Nephron progenitor cell (in vitro differentiated cells): Measurements from ENCODE around the gene BSCL2.
"Not testable (repeated sequence)": the region's sequence is repeated elsewhere in the genome, so short reads cannot be mapped to it uniquely, and the experiment has no call there.

Experiments
- DNase-seq: peaks from one replicate; pipeline ENCODE4 v3.0.0; 2021
- H3K27ac Mint-ChIP-seq: 2 replicates; pipeline ENCODE4 v1.8.0; 2021; ENCODE audit warnings: mild to moderate bottlenecking, moderate library complexity, mixed read lengths
- H3K27me3 Mint-ChIP-seq: 2 replicates; pipeline ENCODE4 v1.8.0; 2021; ENCODE audit warnings: mild to moderate bottlenecking, low read depth, mixed read lengths; ENCODE audit not compliant: poor library complexity
- H3K36me3 Mint-ChIP-seq: 2 replicates; pipeline ENCODE4 v1.8.0; 2021; ENCODE audit warnings: low read depth, mixed read lengths
- H3K4me1 Mint-ChIP-seq: 2 replicates; pipeline ENCODE4 v1.8.0; 2021; ENCODE audit warnings: mixed read lengths
- H3K4me3 Mint-ChIP-seq: 2 replicates; pipeline ENCODE4 v1.8.0; 2021; ENCODE audit warnings: mild to moderate bottlenecking, moderate library complexity, mixed read lengths
- H3K9me3 Mint-ChIP-seq: 2 replicates; pipeline ENCODE4 v1.8.0; 2021; ENCODE audit warnings: mild to moderate bottlenecking, moderate library complexity, mixed read lengths
- TF ChIP-seq, protein P1 (sequence below): fragments of 200-600 bp; sonication (generic); IDR thresholded peaks from 2 replicates; pipeline ENCODE4 v1.5.0; 2021; ENCODE audit warnings: antibody characterized with exemption

The BSCL2 gene

DNA sequence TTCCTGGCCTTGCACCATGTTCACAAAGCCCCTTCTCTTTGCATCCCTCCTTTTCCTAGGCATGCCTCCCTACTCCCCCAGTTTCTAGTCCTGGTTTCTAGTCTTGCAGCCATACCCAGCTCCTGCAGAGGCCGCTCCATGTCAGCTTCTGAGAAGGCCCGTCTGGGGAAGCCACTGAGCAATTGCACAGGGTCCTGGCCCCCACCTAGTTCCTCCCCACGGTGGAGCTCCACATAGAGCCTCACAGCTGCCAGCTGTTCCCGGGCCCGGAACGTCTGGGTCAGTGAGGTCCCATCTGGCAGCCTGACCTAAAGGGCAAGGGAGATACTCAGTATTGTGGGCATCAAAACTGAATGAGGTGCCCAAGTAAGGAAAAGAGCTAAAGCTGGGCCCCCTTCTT, 30.5 kb downstream of the BSCL2 start:
- TF ChIP-seq, protein P1, sequence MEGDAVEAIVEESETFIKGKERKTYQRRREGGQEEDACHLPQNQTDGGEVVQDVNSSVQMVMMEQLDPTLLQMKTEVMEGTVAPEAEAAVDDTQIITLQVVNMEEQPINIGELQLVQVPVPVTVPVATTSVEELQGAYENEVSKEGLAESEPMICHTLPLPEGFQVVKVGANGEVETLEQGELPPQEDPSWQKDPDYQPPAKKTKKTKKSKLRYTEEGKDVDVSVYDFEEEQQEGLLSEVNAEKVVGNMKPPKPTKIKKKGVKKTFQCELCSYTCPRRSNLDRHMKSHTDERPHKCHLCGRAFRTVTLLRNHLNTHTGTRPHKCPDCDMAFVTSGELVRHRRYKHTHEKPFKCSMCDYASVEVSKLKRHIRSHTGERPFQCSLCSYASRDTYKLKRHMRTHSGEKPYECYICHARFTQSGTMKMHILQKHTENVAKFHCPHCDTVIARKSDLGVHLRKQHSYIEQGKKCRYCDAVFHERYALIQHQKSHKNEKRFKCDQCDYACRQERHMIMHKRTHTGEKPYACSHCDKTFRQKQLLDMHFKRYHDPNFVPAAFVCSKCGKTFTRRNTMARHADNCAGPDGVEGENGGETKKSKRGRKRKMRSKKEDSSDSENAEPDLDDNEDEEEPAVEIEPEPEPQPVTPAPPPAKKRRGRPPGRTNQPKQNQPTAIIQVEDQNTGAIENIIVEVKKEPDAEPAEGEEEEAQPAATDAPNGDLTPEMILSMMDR = no peak
- peak overlapping the region; percentile 88 for H3K4me3 Mint-ChIP-seq
- peaks cover 26% of the 10 kb centered on the region for H3K36me3 Mint-ChIP-seq
- no peaks in the 10 kb centered on the region for H3K27me3 Mint-ChIP-seq
- DNase-seq = no peak
- no peaks in the 10 kb centered on the region for H3K9me3 Mint-ChIP-seq
- H3K27ac Mint-ChIP-seq = peak overlapping the region; percentile 53
- peaks cover 53% of the 10 kb centered on the region for H3K4me1 Mint-ChIP-seq

DNA sequence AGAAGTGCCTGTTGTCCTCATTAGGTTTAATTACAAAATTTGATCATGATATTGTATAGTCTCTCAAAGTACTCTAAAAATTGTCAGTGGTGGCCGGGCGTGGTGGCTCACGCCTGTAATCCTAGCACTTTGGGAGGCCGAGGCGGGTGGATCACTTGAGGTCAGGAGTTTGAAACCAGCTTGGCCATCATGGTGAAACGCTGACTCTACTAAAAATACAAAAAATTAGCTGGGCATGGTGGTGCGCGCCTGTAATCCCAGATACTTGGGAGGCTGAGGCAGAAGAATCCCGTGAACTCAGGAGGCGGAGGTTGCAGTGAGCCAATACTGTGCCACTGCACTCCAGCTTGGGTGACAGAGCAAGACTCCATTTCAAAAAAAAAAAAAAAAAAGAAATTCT, 31.8 kb downstream of the BSCL2 start:
- not testable (repeated sequence) for H3K27ac Mint-ChIP-seq, DNase-seq, H3K4me3 Mint-ChIP-seq, H3K27me3 Mint-ChIP-seq, H3K9me3 Mint-ChIP-seq
- H3K36me3 Mint-ChIP-seq = peaks cover 26% of the 10 kb centered on the region
- H3K4me1 Mint-ChIP-seq = peaks cover 55% of the 10 kb centered on the region

DNA sequence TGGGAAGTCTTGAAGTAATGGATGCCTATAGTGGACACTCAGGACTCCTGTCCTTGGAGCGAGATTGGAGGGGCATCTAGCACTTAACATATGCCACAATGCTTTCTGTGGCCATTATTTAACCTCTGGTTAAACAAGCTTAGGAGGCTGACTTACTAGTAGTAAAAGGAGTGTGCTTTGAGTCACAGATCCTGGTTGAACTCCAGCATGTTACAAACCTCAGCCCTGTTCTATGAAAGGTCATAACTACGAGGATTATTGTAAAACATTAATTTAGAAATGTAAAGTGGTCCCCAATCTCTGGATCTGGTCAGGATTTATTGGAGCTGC, 34.1 kb downstream of the BSCL2 start:
- TF ChIP-seq, protein P1 = no peak
- Mint-ChIP-seq H3K36me3 (peaks cover 30% of the 10 kb centered on the region), H3K4me1 (peaks cover 51% of the 10 kb centered on the region), H3K9me3 (no peaks in the 10 kb centered on the region), H3K27me3 (no peaks in the 10 kb centered on the region), H3K4me3 (peak overlapping the region; percentile 99), H3K27ac (peak overlapping the region; percentile 66)
- DNase-seq = no peak

DNA sequence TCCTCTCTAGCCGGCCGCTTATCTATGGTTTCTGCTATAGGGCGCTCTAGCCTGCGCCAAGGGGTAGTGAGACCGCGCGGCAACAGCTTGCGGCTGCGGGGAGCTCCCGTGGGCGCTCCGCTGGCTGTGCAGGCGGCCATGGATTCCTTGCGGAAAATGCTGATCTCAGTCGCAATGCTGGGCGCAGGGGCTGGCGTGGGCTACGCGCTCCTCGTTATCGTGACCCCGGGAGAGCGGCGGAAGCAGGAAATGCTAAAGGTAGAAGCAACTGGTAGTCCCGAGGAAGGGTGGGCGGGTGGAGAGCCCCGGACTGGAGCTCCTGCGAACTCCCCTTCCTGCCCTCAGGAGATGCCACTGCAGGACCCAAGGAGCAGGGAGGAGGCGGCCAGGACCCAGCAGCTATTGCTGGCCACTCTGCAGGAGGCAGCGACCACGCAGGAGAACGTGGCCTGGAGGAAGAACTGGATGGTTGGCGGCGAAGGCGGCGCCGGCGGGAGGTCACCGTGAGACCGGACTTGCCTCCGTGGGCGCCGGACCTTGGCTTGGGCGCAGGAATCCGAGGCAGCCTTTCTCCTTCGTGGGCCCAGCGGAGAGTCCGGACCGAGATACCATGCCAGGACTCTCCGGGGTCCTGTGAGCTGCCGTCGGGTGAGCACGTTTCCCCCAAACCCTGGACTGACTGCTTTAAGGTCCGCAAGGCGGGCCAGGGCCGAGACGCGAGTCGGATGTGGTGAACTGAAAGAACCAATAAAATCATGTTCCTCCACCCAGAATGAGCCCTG, 35.4 kb downstream of the BSCL2 start, which contains the start of the genes LBHD1 and UQCC3:
TSS of gene LBHD1 (minus strand) at position 660 of the 782 bp plus-strand sequence. CDS start 2,236 bp downstream, outside the sequence.
TSS of gene UQCC3 (plus strand) at position 66 of the 782 bp plus-strand sequence. CDS start at position 139, 73 bp downstream.
- peak within 1 kb of the TSS; percentile 99 for H3K4me3 Mint-ChIP-seq
- H3K36me3 Mint-ChIP-seq = peaks cover 29% of the 10 kb centered on the region
- H3K27me3 Mint-ChIP-seq = no peaks in the 10 kb centered on the region
- H3K27ac Mint-ChIP-seq = peak within 1 kb of the TSS; percentile 98
- TF ChIP-seq, protein P1 = no peak
- DNase-seq = peak; percentile 81
- no peaks in the 10 kb centered on the region for H3K9me3 Mint-ChIP-seq
- H3K4me1 Mint-ChIP-seq = peaks cover 46% of the 10 kb centered on the region

DNA sequence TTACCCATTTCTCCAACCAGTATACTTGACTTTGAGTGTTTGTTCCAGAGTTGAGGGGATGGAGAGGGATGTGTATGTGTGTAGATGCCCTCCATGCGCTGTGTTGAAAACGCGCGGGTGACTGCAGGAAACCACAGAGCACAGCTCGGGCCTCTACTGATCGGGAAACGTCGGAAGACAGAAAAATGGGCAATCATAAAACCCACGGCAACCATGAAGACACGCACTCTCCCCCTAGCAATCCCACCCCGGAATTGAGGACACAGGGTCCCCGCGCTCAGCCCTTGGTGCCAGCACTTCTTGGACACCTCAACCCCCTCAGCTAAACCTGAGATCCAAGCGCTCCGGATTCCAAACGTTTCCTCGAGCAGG, 36.0 kb downstream of the BSCL2 start:
- Mint-ChIP-seq H3K9me3 (no peaks in the 10 kb centered on the region), H3K27ac (peak overlapping the region; percentile 98), H3K36me3 (peaks cover 23% of the 10 kb centered on the region), H3K4me3 (peak overlapping the region; percentile 99), H3K27me3 (no peaks in the 10 kb centered on the region), H3K4me1 (peaks cover 49% of the 10 kb centered on the region)
- no peak for DNase-seq
- TF ChIP-seq, protein P1 = no peak

DNA sequence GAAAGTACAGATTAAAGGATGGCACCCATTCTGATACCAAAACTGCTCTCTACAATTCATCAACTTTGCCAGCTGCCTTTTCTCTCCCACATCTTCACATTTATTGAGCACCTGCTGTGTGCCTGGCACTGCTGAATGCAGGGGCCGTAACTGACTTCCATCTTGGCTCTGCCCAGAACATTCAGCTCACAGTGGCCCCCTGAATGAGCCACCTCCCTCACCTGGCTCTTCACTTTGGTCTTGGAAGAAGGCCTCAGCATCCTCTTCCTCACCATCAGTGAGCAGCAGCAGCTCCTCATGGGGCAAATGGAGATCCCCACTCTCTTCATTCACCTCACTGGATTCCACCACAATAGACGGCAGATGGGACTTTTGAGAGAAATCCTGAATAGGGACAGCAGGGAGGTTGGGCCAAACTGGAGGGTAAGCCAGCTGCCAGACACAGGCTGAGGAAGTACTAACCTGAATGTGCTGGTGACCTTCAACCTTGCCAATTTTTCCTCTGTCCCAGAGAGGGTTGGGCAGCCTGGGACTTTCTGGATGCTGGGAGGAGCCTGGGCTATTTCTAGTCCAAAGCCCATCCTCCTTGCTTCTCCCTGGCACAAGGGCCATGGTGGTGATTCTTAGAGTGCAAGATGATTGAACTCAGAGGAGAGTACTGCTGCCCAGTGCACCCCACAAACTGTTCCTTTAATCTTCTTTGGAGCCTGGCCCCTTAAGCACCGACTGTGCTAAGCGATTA, 37.6 kb downstream of the BSCL2 start:
- DNase-seq = no peak
- Mint-ChIP-seq H3K36me3 (peaks cover 16% of the 10 kb centered on the region), H3K27me3 (no peaks in the 10 kb centered on the region), H3K4me3 (peak overlapping the region; percentile 99), H3K4me1 (peaks cover 55% of the 10 kb centered on the region), H3K27ac (peak overlapping the region; percentile 50), H3K9me3 (no peaks in the 10 kb centered on the region)
- TF ChIP-seq, protein P1 = no peak
